Right lobe of liver (tissue), 6 donors: Measurements from ENCODE around the gene DNAJC9. TPM values are rescaled to one million over a fixed set of nuclear protein-coding genes. Genes with fewer than 3 reads are reported as not detected.
A peak's percentile ranks its signal among the peaks of the same experiment; 100 is the strongest.

ENCODE experiments used
- ATAC-seq, 4 donors: fragments of 200-7000 bp; cut with Tn5 transposase; one replicate each; pipeline ENCODE4 v1.9.1; 2020; ENCODE audit warnings: mild to moderate bottlenecking in 4 of 4, moderate library complexity in 4 of 4
- DNase-seq, 3 donors: peaks; one replicate each; pipeline ENCODE4 v3.0.0-alpha.2; 2020
- H3K27ac ChIP-seq, 3 donors: fragments of 200-600 bp; one replicate each; pipeline ENCODE4 v1.8.0; 2022
- H3K27me3 ChIP-seq, 2 donors: fragments of 200-600 bp; one replicate each; pipeline ENCODE4 v1.8.0; 2022
- H3K36me3 ChIP-seq, 4 donors: fragments of 200-600 bp; sonication (generic) in 1 of 4; one replicate each; pipeline versions ENCODE4 v1.5.1 to v1.8.0; 2017 to 2022; ENCODE audit warnings: control low read depth in 1 of 4
- H3K4me1 ChIP-seq, 4 donors: fragments of 200-600 bp; sonication (generic) in 1 of 4; one replicate each; pipeline versions ENCODE4 v1.5.1 to v1.8.0; 2017 to 2022; ENCODE audit warnings: control low read depth in 1 of 4
- H3K4me3 ChIP-seq, 3 donors: fragments of 200-600 bp; one replicate each; pipeline ENCODE4 v1.8.0; 2022
- H3K9me3 ChIP-seq, 4 donors: fragments of 200-600 bp; sonication (generic) in 1 of 4; one replicate each; pipeline versions ENCODE4 v1.5.1 to v1.8.0; 2017 to 2022; ENCODE audit warnings: control low read depth in 1 of 4
- CTCF ChIP-seq, 4 donors: fragments of 200-600 bp in 3 of 4; fragments of 450-650 bp in 1 of 4; IDR thresholded peaks; one replicate each; pipeline versions ENCODE4 v1.5.1 to v1.8.0; 2016 to 2022; ENCODE audit warnings: antibody characterized with exemption in 4 of 4, mild to moderate bottlenecking in 2 of 4
- POLR2A ChIP-seq: fragments of 450-650 bp; IDR thresholded peaks from one replicate; pipeline ENCODE4 v1.6.1; 2017; ENCODE audit warnings: antibody characterized with exemption, mild to moderate bottlenecking
- WGBS: methylation state at CpG from one replicate; pipeline ENCODE4 v1.1.6; 2018; ENCODE audit warnings: low coverage, low lambda C conversion rate; ENCODE audit not compliant: insufficient coverage; ENCODE audit errors: missing lambda C conversion rate; 5-methylcytosine and 5-hydroxymethylcytosine counted together
- intact Hi-C, 2 donors: fragments of 100-400 bp; cut with DNase I; formaldehyde crosslinking; loops; one replicate each; pipeline versions ENCODE4 v1.11.2 to v1.14.1; 2022
- long read RNA-seq: library from polyadenylated mRNA; unstranded; transcript quantifications from one replicate; pipeline ENCODE4 v2.0.0, GENCODE V29; 2019
- total RNA-seq, 6 experiments: library from RNA; depleted of rRNA in 2 of 6; stranded (reverse); fragments of >200 nt in 2 of 6; fragmentation: NEBNext Ultra II Directional in 3 of 6; extraction: Animal tissue kit (Norgen Biotek cat#: 25700) in 3 of 6; gene quantifications; one replicate each; pipeline versions ENCODE4 v1.1.0 to v1.2.4, GENCODE V29; 2016 to 2023
- donor health status: DM: no; HTN: yes; CAD: no.
- donor health status: DM: no; HTN: no; CAD: no.
- donor health status: DM: no; HTN: no; CAD: no.
- donor health status: DM: no; HTN: yes; CAD: no.
- donor health status: DM: no; HTN: yes; CAD: no.

The DNAJC9 gene, protein sequence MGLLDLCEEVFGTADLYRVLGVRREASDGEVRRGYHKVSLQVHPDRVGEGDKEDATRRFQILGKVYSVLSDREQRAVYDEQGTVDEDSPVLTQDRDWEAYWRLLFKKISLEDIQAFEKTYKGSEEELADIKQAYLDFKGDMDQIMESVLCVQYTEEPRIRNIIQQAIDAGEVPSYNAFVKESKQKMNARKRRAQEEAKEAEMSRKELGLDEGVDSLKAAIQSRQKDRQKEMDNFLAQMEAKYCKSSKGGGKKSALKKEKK
- total RNA-seq = 1 to 10 TPM; 4.6 to 8.8 (median 5.4) TPM
- long read RNA-seq, partial matches to known transcripts = 0 of 4 reads
- long read RNA-seq, other reads (novel, unspliced or antisense) = 2 of 4 reads

GRCh38 chr10:73246646-73247508 lies at the start of gene DNAJC9:
TSS of gene DNAJC9 (minus strand) at chr10:73247255. CDS start at chr10:73247189, 66 bp downstream.
- ATAC-seq (peak; percentile 92 to 95 (median 92)), DNase-seq (peak; percentile 96 to 98 (median 97))
- WGBS = under 1% methylated on average over 21 of the region's 78 CpGs
- Histone ChIP-seq H3K27me3 (no peaks in the 10 kb centered on the region), H3K36me3 (peaks cover 0 to 16% (median 6%) of the 10 kb centered on the region in 4 donors), H3K4me3 (peak within 1 kb of the TSS; percentile 75 to 87 (median 82)), H3K9me3 (no peaks in the 10 kb centered on the region), H3K4me1 (peaks cover 0 to 20% (median 6%) of the 10 kb centered on the region in 4 donors), H3K27ac (peak within 1 kb of the TSS; percentile 37 to 56 (median 47))
- intact Hi-C loops = no loop called here
- TF ChIP-seq CTCF (IDR thresholded peaks at IDR 0.05) = peak in 1 of 4 donors; percentile 18
- TF ChIP-seq POLR2A = peak; percentile 88

DNA sequence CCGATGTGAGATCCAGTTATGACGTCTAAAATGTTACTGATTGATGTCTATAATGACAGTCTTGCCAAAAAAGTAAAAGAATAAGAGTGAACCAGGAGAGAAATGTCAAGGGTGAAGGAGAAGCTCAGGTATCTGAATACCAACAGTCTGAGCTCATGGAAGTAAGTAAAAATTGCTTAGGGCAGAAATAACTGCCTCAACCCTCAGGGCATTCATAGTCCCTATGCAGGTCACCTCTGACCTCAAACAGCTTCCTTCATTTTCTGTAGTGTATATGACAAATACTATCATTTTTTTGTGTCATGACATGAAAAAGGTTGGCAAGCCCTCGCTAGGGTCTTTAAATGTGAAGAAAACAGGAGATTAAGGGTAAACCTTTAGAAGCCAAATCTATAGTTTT lies 46.4 kb upstream of the DNAJC9 start:
- DNase-seq = no peak
- no peak for ATAC-seq
- TF ChIP-seq CTCF (IDR thresholded peaks at IDR 0.05) (no peak), POLR2A (no peak)
- no peaks in the 10 kb centered on the region for H3K27me3 ChIP-seq
- H3K4me1 ChIP-seq = no peaks in the 10 kb centered on the region
- no peak overlapping the region for H3K4me3 ChIP-seq
- H3K27ac ChIP-seq = no peak overlapping the region
- no peaks in the 10 kb centered on the region for H3K36me3 ChIP-seq
- 77% methylated on average over 3 of the region's 3 CpGs for WGBS
- no peaks in the 10 kb centered on the region for H3K9me3 ChIP-seq
- intact Hi-C loops = no loop called here

- ATAC-seq = no peak
- H3K27me3 ChIP-seq = no peaks in the 10 kb centered on the region
- 100% methylated on average over 1 of the region's 1 CpG for WGBS
Measured at GRCh38 chr10:73289958-73290357, 42.9 kb upstream of the DNAJC9 start.

DNA sequence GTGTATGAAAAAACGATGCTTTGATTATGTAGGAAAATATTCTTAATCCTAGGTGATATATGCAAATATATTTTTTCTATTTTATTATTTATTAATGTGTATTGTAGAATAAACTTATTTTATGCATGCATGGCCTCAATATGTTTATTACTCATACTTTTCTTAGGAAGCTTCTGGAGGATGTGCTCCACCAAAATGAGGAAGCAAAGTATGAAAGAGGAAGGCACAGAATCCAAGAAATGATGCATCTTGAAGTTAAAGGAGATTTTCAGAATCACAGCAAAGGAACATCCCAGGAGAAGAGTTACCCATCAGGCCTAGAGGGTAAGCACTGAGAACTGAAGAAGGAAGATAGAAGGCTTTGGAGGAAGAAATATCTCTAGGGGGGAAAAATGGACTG lies 40.4 kb upstream of the DNAJC9 start:
- intact Hi-C loops = no loop called here
- TF ChIP-seq POLR2A (no peak), CTCF (IDR thresholded peaks at IDR 0.05) (no peak)
- no peaks in the 10 kb centered on the region for H3K36me3 ChIP-seq
- no peaks in the 10 kb centered on the region for H3K27me3 ChIP-seq
- no peaks in the 10 kb centered on the region for H3K4me1 ChIP-seq
- DNase-seq (no peak), ATAC-seq (no peak)
- H3K4me3 ChIP-seq = no peak overlapping the region
- H3K27ac ChIP-seq = no peak overlapping the region
- no peaks in the 10 kb centered on the region for H3K9me3 ChIP-seq
- WGBS = 67% methylated on average over 1 of the region's 1 CpG

More at GRCh38 chr10:73289958-73290357, 42.9 kb upstream of the DNAJC9 start:
- no peak overlapping the region for H3K27ac ChIP-seq
- no peak overlapping the region for H3K4me3 ChIP-seq
- TF ChIP-seq POLR2A = no peak
- no peak for TF ChIP-seq CTCF (IDR thresholded peaks at IDR 0.05)
- H3K4me1 ChIP-seq = no peaks in the 10 kb centered on the region
- no peaks in the 10 kb centered on the region for H3K9me3 ChIP-seq
- H3K36me3 ChIP-seq = no peaks in the 10 kb centered on the region
- DNase-seq = no peak
- intact Hi-C loops = no loop called here
